Upper lobe of left lung (tissue), 4 donors: ENCODE results near the gene NFASC.

Source experiments
- CTCF ChIP-seq, 6 experiments: fragments of 450-650 bp in 4 of 6; fragments of 200-600 bp in 2 of 6; sonication (generic) in 2 of 6; IDR thresholded peaks; one replicate each; pipeline ENCODE4 v1.5.1; 2016 to 2019; ENCODE audit warnings: antibody characterized with exemption in 6 of 6
- EP300 ChIP-seq, 4 donors: sonication (generic); formaldehyde crosslinking; IDR thresholded peaks; one replicate each; pipeline ENCODE4 v1.5.1; 2017; ENCODE audit warnings: antibody characterized with exemption in 4 of 4, control low read depth in 2 of 4
- POLR2A ChIP-seq, 4 donors: fragments of 450-650 bp; IDR thresholded peaks; one replicate each; pipeline ENCODE4 v1.5.1; 2016 to 2017; ENCODE audit warnings: antibody characterized with exemption in 4 of 4, mild to moderate bottlenecking in 2 of 4
- POLR2AphosphoS5 ChIP-seq, 2 donors: sonication (generic); formaldehyde crosslinking; IDR thresholded peaks; one replicate each; pipeline ENCODE4 v1.5.1; 2017; ENCODE audit warnings: antibody characterized with exemption in 2 of 2

- TF ChIP-seq POLR2A (IDR thresholded peaks at IDR 0.05) (no peak), CTCF (IDR thresholded peaks at IDR 0.05) (no peak), POLR2AphosphoS5 (IDR thresholded peaks at IDR 0.05) (no peak), EP300 (IDR thresholded peaks at IDR 0.05) (no peak)
Measured at GRCh38 chr1:204874274-204874673, 3.6 kb downstream of the NFASC start.
